Amygdala (tissue), 56 donors: ENCODE data around the gene ITGAV.
A peak's percentile ranks its signal among the peaks of the same experiment; 100 is the strongest.
"Not testable (repeated sequence)": the region's sequence is repeated elsewhere in the genome, so short reads cannot be mapped to it uniquely, and the experiment has no call there.

Experiments used
- DNase-seq, 56 donors: peaks; one replicate each; lab custom pipeline; 2025; lab: John Stamatoyannopoulos, UW

The ITGAV gene

GRCh38 chr2:186589612-186590349, at the start of gene ITGAV:
Gene ITGAV (plus strand): TSS chr2:186590056. CDS start chr2:186590339, 283 bp downstream.
- DNase-seq = peak in 55 of 56 donors; percentile 22 to 82 (median 67)

GRCh38 chr2:186540941-186541340, 48.9 kb upstream of the ITGAV start:
- no peak for DNase-seq

- no peak for DNase-seq
These were observed 47.9 kb upstream of the ITGAV start for GRCh38 chr2:186542002-186542401.

- DNase-seq = no peak
These were observed 46.2 kb upstream of the ITGAV start for GRCh38 chr2:186543561-186544131.

- no peak for DNase-seq
These were observed 45.6 kb upstream of the ITGAV start for GRCh38 chr2:186544255-186544675.

GRCh38 chr2:186546846-186547245, 43.0 kb upstream of the ITGAV start:
- DNase-seq = no peak

- no peak for DNase-seq
These were observed 38.4 kb upstream of the ITGAV start for GRCh38 chr2:186551323-186552050.

- DNase-seq = no peak
These were observed 35.4 kb upstream of the ITGAV start for GRCh38 chr2:186554429-186554828.

- DNase-seq = no peak
These were observed 34.8 kb upstream of the ITGAV start for GRCh38 chr2:186554850-186555671.

- no peak for DNase-seq
These were observed 31.2 kb upstream of the ITGAV start for GRCh38 chr2:186558512-186559276.

GRCh38 chr2:186559370-186559769, 30.5 kb upstream of the ITGAV start:
- no peak for DNase-seq

GRCh38 chr2:186559848-186560247, 30.0 kb upstream of the ITGAV start:
- no peak for DNase-seq

GRCh38 chr2:186560254-186560653, 29.6 kb upstream of the ITGAV start:
- DNase-seq = no peak

- no peak for DNase-seq
These were observed 28.2 kb upstream of the ITGAV start for GRCh38 chr2:186561467-186562208.

- no peak for DNase-seq
These were observed 27.7 kb upstream of the ITGAV start for GRCh38 chr2:186562209-186562578.

GRCh38 chr2:186568600-186568999, 21.3 kb upstream of the ITGAV start:
- DNase-seq = not testable (repeated sequence)

GRCh38 chr2:186569127-186569526, 20.7 kb upstream of the ITGAV start:
- not testable (repeated sequence) for DNase-seq

- DNase-seq = no peak
These were observed 20.0 kb upstream of the ITGAV start for GRCh38 chr2:186569897-186570296.

GRCh38 chr2:186570604-186571003, 19.3 kb upstream of the ITGAV start:
- no peak for DNase-seq
